HEK293 (cell line): ENCODE data around the gene WDR64.

Source experiments
- CTCF ChIA-PET: fragments of 350-600 bp; formaldehyde crosslinking; extraction: SDS; loops from one replicate; lab custom pipeline; 2021; ENCODE audit warnings: antibody characterized with exemption; lab: Yijun Ruan, JAX
- POLR2A ChIA-PET: fragments of 300-600 bp; formaldehyde crosslinking; extraction: SDS; loops from one replicate; lab custom pipeline; 2020; ENCODE audit warnings: antibody characterized with exemption, inconsistent platforms; lab: Yijun Ruan, JAX
- H3K27ac ChIP-seq: fragments of 200-500 bp; sonication (Bioruptor generic); 2 replicates; pipeline ENCODE4 v1.5.1; 2014; ENCODE audit warnings: low read depth, low read length, control low read depth, inconsistent platforms; ENCODE audit errors: extremely low read depth
- H3K36me3 ChIP-seq, 2 experiments: fragments of 200-500 bp in 1 of 2; sonication (Bioruptor generic) in 1 of 2; 1 replicate in 1 of 2; 2 replicates in 1 of 2; pipeline ENCODE4 v1.5.1; 2014 to 2017; ENCODE audit warnings: inconsistent platforms in 2 of 2, low read length in 2 of 2; ENCODE audit not compliant: control insufficient read depth in 2 of 2, insufficient read depth in 1 of 2
- H3K4me1 ChIP-seq: fragments of 200-500 bp; sonication (Bioruptor generic); 2 replicates; pipeline ENCODE4 v1.5.1; 2014; ENCODE audit warnings: mild to moderate bottlenecking, low read length, inconsistent platforms; ENCODE audit not compliant: control insufficient read depth, insufficient read depth
- H3K4me3 ChIP-seq: 2 replicates; pipeline ENCODE4 v1.5.1; 2011; ENCODE audit warnings: low read depth, mild to moderate bottlenecking, control low read depth, low read length, moderate library complexity
- H3K9me3 ChIP-seq: fragments of 200-500 bp; sonication (Bioruptor generic); 2 replicates; pipeline ENCODE4 v1.5.1; 2014; ENCODE audit warnings: low read depth, low read length, inconsistent platforms; ENCODE audit not compliant: control insufficient read depth, insufficient read depth
- GLI4 ChIP-seq: fragments of 450-650 bp; formaldehyde crosslinking; IDR thresholded peaks from 2 replicates; pipeline ENCODE4 v1.5.1; 2016; ENCODE audit warnings: missing biosample characterization, missing genetic modification characterization
- GLIS1 ChIP-seq: fragments of 450-650 bp; formaldehyde crosslinking; IDR thresholded peaks from 2 replicates; pipeline ENCODE4 v1.5.1; 2016; ENCODE audit warnings: missing biosample characterization, missing genetic modification characterization
- HOXA7 ChIP-seq: sonication (generic); formaldehyde crosslinking; IDR thresholded peaks from 2 replicates; pipeline ENCODE4 v1.8.1; 2022; ENCODE audit warnings: missing genetic modification reagents, borderline replicate concordance
- PRDM1 ChIP-seq: fragments of 450-650 bp; formaldehyde crosslinking; IDR thresholded peaks from 2 replicates; pipeline ENCODE4; 2016; ENCODE audit warnings: missing biosample characterization, missing genetic modification characterization
- SP2 ChIP-seq: fragments of 450-650 bp; formaldehyde crosslinking; IDR thresholded peaks from 2 replicates; pipeline ENCODE4 v1.5.1; 2016; ENCODE audit warnings: missing biosample characterization, missing genetic modification characterization
- SP3 ChIP-seq: fragments of 450-650 bp; formaldehyde crosslinking; IDR thresholded peaks from 2 replicates; pipeline ENCODE4 v1.5.1; 2016; ENCODE audit warnings: missing biosample characterization, missing genetic modification characterization
- SP7 ChIP-seq: fragments of 450-650 bp; formaldehyde crosslinking; IDR thresholded peaks from 2 replicates; pipeline ENCODE4 v1.5.1; 2016; ENCODE audit warnings: missing biosample characterization, missing genetic modification characterization
- TCF7L2 ChIP-seq: IDR thresholded peaks from 2 replicates; pipeline ENCODE4 v1.6.1; 2011; ENCODE audit warnings: low read depth, mild to moderate bottlenecking, inconsistent platforms, low read length, moderate library complexity, borderline replicate concordance
- WT1 ChIP-seq: fragments of 450-650 bp; formaldehyde crosslinking; IDR thresholded peaks from 2 replicates; pipeline ENCODE4 v1.5.1; 2016; ENCODE audit warnings: missing biosample characterization, missing genetic modification characterization
- ZEB2 ChIP-seq: fragments of 450-650 bp; formaldehyde crosslinking; IDR thresholded peaks from 2 replicates; pipeline ENCODE4 v1.5.1; 2016; ENCODE audit warnings: missing biosample characterization, missing genetic modification characterization
- ZFHX2 ChIP-seq: fragments of 450-650 bp; formaldehyde crosslinking; conservative IDR thresholded peaks from 2 replicates; pipeline ENCODE4 v1.5.1; 2016; ENCODE audit warnings: missing biosample characterization, missing genetic modification characterization
- ZNF16 ChIP-seq: fragments of 450-650 bp; formaldehyde crosslinking; IDR thresholded peaks from 2 replicates; pipeline ENCODE4 v1.5.1; 2016; ENCODE audit warnings: low read depth, missing biosample characterization, missing genetic modification characterization
- ZNF202 ChIP-seq: fragments of 450-650 bp; formaldehyde crosslinking; IDR thresholded peaks from 2 replicates; pipeline ENCODE4 v1.5.1; 2016; ENCODE audit warnings: missing biosample characterization, missing genetic modification characterization, borderline replicate concordance
- ZNF211 ChIP-seq: fragments of 450-650 bp; formaldehyde crosslinking; IDR thresholded peaks from 2 replicates; pipeline ENCODE4 v1.5.1; 2016; ENCODE audit warnings: low read depth, missing biosample characterization, missing genetic modification characterization
- ZNF274 ChIP-seq, 2 experiments: fragments of 200-500 bp in 1 of 2; fragments of 450-650 bp in 1 of 2; sonication (Bioruptor generic) in 1 of 2; formaldehyde crosslinking in 1 of 2; IDR thresholded peaks; 2 replicates each; pipeline versions ENCODE4 v1.5.1 to v1.6.1; 2014 to 2016; ENCODE audit warnings: borderline replicate concordance in 1 of 2, inconsistent platforms in 1 of 2, low read length in 1 of 2, missing biosample characterization in 1 of 2, missing genetic modification characterization in 1 of 2
- ZNF366 ChIP-seq: fragments of 450-650 bp; formaldehyde crosslinking; conservative IDR thresholded peaks from 2 replicates; pipeline ENCODE4 v1.5.1; 2016; ENCODE audit warnings: missing biosample characterization, missing genetic modification characterization
- ZNF548 ChIP-seq: fragments of 450-650 bp; formaldehyde crosslinking; IDR thresholded peaks from 2 replicates; pipeline ENCODE4 v1.5.1; 2016; ENCODE audit warnings: missing biosample characterization, missing genetic modification characterization
- ZNF560 ChIP-seq: fragments of 450-650 bp; formaldehyde crosslinking; IDR thresholded peaks from 2 replicates; pipeline ENCODE4 v1.5.1; 2017; ENCODE audit warnings: missing biosample characterization, missing genetic modification characterization, borderline replicate concordance
- TF ChIP-seq, protein P1 (sequence below): fragments of 450-650 bp; formaldehyde crosslinking; IDR thresholded peaks from 2 replicates; pipeline ENCODE4 v1.5.1; 2016; ENCODE audit warnings: missing biosample characterization, missing genetic modification characterization
- TF ChIP-seq, protein P2 (sequence below): fragments of 450-650 bp; formaldehyde crosslinking; IDR thresholded peaks from 2 replicates; pipeline ENCODE4 v1.5.1; 2016; ENCODE audit warnings: missing biosample characterization, missing genetic modification characterization
- TF ChIP-seq, protein P3 (sequence below): fragments of 450-650 bp; formaldehyde crosslinking; IDR thresholded peaks from 2 replicates; pipeline ENCODE4 v1.5.1; 2016; ENCODE audit warnings: missing biosample characterization, missing genetic modification characterization
- TF ChIP-seq, protein P4 (sequence below): fragments of 450-650 bp; formaldehyde crosslinking; IDR thresholded peaks from 2 replicates; pipeline ENCODE4 v1.5.1; 2016; ENCODE audit warnings: missing biosample characterization, missing genetic modification characterization

The WDR64 gene

DNA sequence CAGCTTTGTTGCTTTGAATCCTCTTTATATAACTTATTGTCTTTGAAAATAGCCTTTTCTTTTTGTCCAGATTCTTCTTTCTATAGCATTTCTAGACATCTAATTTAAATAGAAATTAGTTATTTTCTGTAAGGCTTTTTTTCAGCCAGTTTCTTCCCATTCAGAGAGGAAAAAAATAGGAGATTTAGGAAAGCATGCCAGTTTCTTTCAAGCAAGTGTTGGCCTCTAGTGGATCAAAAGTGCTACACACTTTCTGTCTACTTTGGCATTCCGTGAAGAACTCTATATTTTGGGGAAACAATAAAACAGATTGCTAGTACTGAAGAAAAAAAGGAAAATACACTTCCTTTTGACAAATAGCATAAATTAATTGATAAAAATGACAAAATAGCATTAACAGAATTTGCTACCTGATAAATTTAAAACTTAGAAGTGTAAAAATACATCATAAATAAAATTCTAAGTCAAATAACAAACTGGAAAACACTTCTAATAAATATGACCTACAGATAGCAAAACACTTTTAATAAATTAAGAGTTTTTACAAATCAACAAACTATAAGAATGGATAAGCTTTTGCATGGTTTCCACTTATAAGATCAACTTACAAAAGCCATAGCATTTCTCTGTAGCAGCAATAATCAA, 182.8 kb downstream of the WDR64 start (continued):
- TF ChIP-seq PRDM1 (tag by site-specific recombination), result peak; percentile 70
- TF ChIP-seq, protein P1, sequence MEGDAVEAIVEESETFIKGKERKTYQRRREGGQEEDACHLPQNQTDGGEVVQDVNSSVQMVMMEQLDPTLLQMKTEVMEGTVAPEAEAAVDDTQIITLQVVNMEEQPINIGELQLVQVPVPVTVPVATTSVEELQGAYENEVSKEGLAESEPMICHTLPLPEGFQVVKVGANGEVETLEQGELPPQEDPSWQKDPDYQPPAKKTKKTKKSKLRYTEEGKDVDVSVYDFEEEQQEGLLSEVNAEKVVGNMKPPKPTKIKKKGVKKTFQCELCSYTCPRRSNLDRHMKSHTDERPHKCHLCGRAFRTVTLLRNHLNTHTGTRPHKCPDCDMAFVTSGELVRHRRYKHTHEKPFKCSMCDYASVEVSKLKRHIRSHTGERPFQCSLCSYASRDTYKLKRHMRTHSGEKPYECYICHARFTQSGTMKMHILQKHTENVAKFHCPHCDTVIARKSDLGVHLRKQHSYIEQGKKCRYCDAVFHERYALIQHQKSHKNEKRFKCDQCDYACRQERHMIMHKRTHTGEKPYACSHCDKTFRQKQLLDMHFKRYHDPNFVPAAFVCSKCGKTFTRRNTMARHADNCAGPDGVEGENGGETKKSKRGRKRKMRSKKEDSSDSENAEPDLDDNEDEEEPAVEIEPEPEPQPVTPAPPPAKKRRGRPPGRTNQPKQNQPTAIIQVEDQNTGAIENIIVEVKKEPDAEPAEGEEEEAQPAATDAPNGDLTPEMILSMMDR, result peak; percentile 44; the same call in 1 of the 2 replicates
- no peak for TF ChIP-seq GLI4 (tag by site-specific recombination)

DNA sequence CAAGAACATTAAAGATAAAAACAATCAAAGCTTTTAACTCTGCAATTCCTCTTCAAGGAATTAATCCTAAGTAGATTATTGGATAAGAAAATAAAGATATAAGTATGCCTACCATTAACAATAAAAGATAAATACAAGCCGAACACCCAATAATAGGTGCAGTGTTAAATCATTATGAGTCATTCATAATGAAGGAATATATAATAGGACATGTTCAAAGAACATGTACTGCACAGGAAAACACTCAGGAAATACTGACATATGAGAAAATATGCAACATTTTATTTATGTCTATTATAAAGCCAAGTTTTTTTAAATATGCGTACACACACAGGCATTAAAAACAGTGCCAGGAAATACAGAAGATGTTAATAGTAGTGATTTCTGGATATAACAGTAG, 184.9 kb downstream of the WDR64 start:
- ChIA-PET CTCF (interaction anchor here (0.6 to 1.6 kb wide), 4 partner anchors 10 to 549 kb away, joined by 3 to 5 read pairs (median 3); no protein-coding TSS in a partner anchor), POLR2A (no interaction called here)
- no peaks in the 10 kb centered on the region for H3K9me3 ChIP-seq
- no peaks in the 10 kb centered on the region for H3K4me1 ChIP-seq
- H3K36me3 ChIP-seq, result no peaks in the 10 kb centered on the region
- H3K27ac ChIP-seq, result no peak overlapping the region
- TF ChIP-seq ZNF366 (no peak), ZNF274 (IDR thresholded peaks at IDR 0.05; ENCODE audit: low read length) (no peak), ZNF274 (tag by site-specific recombination; IDR thresholded peaks at IDR 0.05; ENCODE audit: borderline replicate concordance) (no peak), ZNF548 (tag by site-specific recombination) (no peak), SP3 (no peak), TCF7L2 (no peak), GLIS1 (tag by site-specific recombination) (no peak), ZNF211 (no peak)
- TF ChIP-seq, protein P2, sequence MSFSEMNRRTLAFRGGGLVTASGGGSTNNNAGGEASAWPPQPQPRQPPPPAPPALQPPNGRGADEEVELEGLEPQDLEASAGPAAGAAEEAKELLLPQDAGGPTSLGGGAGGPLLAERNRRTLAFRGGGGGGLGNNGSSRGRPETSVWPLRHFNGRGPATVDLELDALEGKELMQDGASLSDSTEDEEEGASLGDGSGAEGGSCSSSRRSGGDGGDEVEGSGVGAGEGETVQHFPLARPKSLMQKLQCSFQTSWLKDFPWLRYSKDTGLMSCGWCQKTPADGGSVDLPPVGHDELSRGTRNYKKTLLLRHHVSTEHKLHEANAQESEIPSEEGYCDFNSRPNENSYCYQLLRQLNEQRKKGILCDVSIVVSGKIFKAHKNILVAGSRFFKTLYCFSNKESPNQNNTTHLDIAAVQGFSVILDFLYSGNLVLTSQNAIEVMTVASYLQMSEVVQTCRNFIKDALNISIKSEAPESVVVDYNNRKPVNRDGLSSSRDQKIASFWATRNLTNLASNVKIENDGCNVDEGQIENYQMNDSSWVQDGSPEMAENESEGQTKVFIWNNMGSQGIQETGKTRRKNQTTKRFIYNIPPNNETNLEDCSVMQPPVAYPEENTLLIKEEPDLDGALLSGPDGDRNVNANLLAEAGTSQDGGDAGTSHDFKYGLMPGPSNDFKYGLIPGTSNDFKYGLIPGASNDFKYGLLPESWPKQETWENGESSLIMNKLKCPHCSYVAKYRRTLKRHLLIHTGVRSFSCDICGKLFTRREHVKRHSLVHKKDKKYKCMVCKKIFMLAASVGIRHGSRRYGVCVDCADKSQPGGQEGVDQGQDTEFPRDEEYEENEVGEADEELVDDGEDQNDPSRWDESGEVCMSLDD (tag by site-specific recombination), result no peak
- H3K4me3 ChIP-seq, result no peak overlapping the region

DNA sequence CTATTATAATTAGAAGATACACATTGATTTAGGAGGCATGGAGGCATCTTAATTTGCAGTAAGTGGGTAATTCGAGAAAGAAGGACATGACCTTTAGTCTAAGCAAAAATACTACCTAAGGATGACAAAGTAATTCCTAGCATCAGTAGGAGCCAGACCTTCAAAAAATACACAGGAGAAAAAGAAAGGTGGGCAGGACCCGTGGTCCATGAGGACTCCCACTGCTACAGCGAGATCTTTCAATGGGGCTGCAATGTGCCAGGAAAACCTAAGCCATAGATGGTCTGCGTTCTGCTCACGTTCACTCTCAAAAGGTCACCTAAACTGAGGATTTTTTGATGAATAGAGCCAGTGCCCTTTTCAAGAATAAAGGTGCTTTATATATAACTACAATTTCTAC, 185.3 kb downstream of the WDR64 start:
- Histone ChIP-seq H3K4me3 (no peak overlapping the region), H3K27ac (no peak overlapping the region), H3K36me3 (no peaks in the 10 kb centered on the region), H3K9me3 (no peaks in the 10 kb centered on the region), H3K4me1 (no peaks in the 10 kb centered on the region)
- CTCF ChIA-PET, result interaction anchor here (0.7 to 2.4 kb wide), 4 partner anchors 204 to 227 kb away, joined by 3 to 9 read pairs (median 4); no protein-coding TSS in a partner anchor
- POLR2A ChIA-PET, result interaction anchor here (2.4 kb wide), 1 partner anchor 10 kb away, joined by 7 read pairs; the partner anchor contains the start of gene EXO1
- no peak for TF ChIP-seq ZNF560 (tag by site-specific recombination)
- TF ChIP-seq, protein P3, sequence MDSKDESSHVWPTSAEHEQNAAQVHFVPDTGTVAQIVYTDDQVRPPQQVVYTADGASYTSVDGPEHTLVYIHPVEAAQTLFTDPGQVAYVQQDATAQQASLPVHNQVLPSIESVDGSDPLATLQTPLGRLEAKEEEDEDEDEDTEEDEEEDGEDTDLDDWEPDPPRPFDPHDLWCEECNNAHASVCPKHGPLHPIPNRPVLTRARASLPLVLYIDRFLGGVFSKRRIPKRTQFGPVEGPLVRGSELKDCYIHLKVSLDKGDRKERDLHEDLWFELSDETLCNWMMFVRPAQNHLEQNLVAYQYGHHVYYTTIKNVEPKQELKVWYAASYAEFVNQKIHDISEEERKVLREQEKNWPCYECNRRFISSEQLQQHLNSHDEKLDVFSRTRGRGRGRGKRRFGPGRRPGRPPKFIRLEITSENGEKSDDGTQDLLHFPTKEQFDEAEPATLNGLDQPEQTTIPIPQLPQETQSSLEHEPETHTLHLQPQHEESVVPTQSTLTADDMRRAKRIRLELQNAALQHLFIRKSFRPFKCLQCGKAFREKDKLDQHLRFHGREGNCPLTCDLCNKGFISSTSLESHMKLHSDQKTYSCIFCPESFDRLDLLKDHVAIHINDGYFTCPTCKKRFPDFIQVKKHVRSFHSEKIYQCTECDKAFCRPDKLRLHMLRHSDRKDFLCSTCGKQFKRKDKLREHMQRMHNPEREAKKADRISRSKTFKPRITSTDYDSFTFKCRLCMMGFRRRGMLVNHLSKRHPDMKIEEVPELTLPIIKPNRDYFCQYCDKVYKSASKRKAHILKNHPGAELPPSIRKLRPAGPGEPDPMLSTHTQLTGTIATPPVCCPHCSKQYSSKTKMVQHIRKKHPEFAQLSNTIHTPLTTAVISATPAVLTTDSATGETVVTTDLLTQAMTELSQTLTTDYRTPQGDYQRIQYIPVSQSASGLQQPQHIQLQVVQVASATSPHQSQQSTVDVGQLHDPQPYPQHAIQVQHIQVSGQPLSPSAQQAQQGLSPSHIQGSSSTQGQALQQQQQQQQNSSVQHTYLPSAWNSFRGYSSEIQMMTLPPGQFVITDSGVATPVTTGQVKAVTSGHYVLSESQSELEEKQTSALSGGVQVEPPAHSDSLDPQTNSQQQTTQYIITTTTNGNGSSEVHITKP (tag by site-specific recombination), result no peak
- no peak for TF ChIP-seq HOXA7
- no peak for TF ChIP-seq SP7 (tag by site-specific recombination)
- TF ChIP-seq, protein P4, sequence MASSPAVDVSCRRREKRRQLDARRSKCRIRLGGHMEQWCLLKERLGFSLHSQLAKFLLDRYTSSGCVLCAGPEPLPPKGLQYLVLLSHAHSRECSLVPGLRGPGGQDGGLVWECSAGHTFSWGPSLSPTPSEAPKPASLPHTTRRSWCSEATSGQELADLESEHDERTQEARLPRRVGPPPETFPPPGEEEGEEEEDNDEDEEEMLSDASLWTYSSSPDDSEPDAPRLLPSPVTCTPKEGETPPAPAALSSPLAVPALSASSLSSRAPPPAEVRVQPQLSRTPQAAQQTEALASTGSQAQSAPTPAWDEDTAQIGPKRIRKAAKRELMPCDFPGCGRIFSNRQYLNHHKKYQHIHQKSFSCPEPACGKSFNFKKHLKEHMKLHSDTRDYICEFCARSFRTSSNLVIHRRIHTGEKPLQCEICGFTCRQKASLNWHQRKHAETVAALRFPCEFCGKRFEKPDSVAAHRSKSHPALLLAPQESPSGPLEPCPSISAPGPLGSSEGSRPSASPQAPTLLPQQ (tag by site-specific recombination), result no peak
- no peak for TF ChIP-seq ZNF16 (tag by site-specific recombination)
- no peak for TF ChIP-seq SP2 (tag by site-specific recombination)
- TF ChIP-seq ZFHX2 (tag by site-specific recombination), result no peak
- TF ChIP-seq WT1, result no peak
- no peak for TF ChIP-seq ZNF202 (tag by site-specific recombination)
- TF ChIP-seq ZEB2 (tag by site-specific recombination), result no peak
